Measurements from ENCODE around the gene VWA8. TPM values are rescaled to one million over a fixed set of nuclear protein-coding genes. Genes with fewer than 3 reads are reported as not detected.

The VWA8 gene
- total RNA-seq, 1 experiment from 2014 or later = 22.6 TPM

DNA sequence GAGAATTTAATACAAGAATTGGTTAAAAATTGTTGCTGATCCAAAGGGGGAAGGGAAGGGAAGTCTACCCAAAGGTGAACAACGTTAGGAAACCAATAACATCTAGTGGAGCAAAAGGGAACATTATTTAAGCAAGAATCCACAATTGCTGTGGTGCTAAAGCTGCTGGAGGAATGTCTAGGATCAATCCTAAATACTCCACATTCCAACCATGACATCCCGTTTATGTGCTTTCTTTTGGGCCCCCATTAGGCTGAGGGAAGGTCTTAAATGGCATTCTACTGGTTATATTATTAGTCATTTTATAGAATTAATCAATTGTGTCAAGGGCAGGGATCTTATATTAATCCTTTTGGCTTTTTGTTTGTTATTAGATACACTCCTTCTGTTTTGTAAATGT is 39.9 kb upstream of the VWA8 start:
- RAD21 ChIA-PET (ENCODE audit: low non-redundant PET in 1 of 2, low total read pairs in 2 of 2, uncharacterized antibody in 2 of 2, unreplicated experiment in 2 of 2) = no interaction called here
- intact Hi-C loops (cut with micrococcal nuclease) = no loop called here
- H3K27me3 ChIP-seq (ENCODE audit: insufficient read depth, low read length) = no peaks in the 10 kb centered on the region
- H3K4me1 ChIP-seq (ENCODE audit: control insufficient read depth in 1 of 2, insufficient read depth in 2 of 2, low read length in 2 of 2) = no peaks in the 10 kb centered on the region
- no peaks in the 10 kb centered on the region for H3K79me2 ChIP-seq (ENCODE audit: insufficient read depth, low read length)
- H3K4me2 ChIP-seq (ENCODE audit: low read length) = no peak overlapping the region
- CTCF ChIA-PET = no interaction called here
- POLR2A ChIA-PET = no interaction called here
- H4K20me1 ChIP-seq (ENCODE audit: insufficient read depth) = no peaks in the 10 kb centered on the region
- H3K9ac ChIP-seq (ENCODE audit: low read length) = no peak overlapping the region
- BruUV-seq (replicated peaks) = no TSS peak
- no peak overlapping the region for H3K27ac ChIP-seq (ENCODE audit: low read depth, low read length)
- H3K36me3 ChIP-seq (ENCODE audit: control insufficient read depth in 1 of 2, insufficient read depth in 2 of 2, low read length in 2 of 2) = no peaks in the 10 kb centered on the region
- no peak for TF ChIP-seq ZFX (IDR thresholded peaks at IDR 0.05)
- TF ChIP-seq POLR2A (IDR thresholded peaks at IDR 0.05; ENCODE audit: borderline replicate concordance, extremely low read depth, insufficient read depth, insufficient read length) = no peak
- no peak for TF ChIP-seq ELF1 (IDR thresholded peaks at IDR 0.05; ENCODE audit: borderline replicate concordance, low read depth)
- no peak for TF ChIP-seq YY1 (IDR thresholded peaks at IDR 0.05; ENCODE audit: extremely low read depth, insufficient replicate concordance, low read depth, low read length)
- TF ChIP-seq TCF7L2 (IDR thresholded peaks at IDR 0.05; ENCODE audit: borderline replicate concordance, extremely low read depth, insufficient read depth, insufficient read length) = no peak
- no peak for TF ChIP-seq EZH2 (IDR thresholded peaks at IDR 0.05)
- TF ChIP-seq, protein P1, sequence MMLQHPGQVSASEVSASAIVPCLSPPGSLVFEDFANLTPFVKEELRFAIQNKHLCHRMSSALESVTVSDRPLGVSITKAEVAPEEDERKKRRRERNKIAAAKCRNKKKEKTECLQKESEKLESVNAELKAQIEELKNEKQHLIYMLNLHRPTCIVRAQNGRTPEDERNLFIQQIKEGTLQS (IDR thresholded peaks at IDR 0.05) = no peak
- no peak for TF ChIP-seq FOSL1 (IDR thresholded peaks at IDR 0.05; ENCODE audit: low read depth)
- TF ChIP-seq, protein P2, sequence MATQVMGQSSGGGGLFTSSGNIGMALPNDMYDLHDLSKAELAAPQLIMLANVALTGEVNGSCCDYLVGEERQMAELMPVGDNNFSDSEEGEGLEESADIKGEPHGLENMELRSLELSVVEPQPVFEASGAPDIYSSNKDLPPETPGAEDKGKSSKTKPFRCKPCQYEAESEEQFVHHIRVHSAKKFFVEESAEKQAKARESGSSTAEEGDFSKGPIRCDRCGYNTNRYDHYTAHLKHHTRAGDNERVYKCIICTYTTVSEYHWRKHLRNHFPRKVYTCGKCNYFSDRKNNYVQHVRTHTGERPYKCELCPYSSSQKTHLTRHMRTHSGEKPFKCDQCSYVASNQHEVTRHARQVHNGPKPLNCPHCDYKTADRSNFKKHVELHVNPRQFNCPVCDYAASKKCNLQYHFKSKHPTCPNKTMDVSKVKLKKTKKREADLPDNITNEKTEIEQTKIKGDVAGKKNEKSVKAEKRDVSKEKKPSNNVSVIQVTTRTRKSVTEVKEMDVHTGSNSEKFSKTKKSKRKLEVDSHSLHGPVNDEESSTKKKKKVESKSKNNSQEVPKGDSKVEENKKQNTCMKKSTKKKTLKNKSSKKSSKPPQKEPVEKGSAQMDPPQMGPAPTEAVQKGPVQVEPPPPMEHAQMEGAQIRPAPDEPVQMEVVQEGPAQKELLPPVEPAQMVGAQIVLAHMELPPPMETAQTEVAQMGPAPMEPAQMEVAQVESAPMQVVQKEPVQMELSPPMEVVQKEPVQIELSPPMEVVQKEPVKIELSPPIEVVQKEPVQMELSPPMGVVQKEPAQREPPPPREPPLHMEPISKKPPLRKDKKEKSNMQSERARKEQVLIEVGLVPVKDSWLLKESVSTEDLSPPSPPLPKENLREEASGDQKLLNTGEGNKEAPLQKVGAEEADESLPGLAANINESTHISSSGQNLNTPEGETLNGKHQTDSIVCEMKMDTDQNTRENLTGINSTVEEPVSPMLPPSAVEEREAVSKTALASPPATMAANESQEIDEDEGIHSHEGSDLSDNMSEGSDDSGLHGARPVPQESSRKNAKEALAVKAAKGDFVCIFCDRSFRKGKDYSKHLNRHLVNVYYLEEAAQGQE (IDR thresholded peaks at IDR 0.05; ENCODE audit: low read depth) = no peak
- no peak for TF ChIP-seq ZNF274 (IDR thresholded peaks at IDR 0.05; ENCODE audit: low read depth, low read length)
- no peak for TF ChIP-seq SP1 (IDR thresholded peaks at IDR 0.05; ENCODE audit: low read depth)
- TF ChIP-seq, protein P3, sequence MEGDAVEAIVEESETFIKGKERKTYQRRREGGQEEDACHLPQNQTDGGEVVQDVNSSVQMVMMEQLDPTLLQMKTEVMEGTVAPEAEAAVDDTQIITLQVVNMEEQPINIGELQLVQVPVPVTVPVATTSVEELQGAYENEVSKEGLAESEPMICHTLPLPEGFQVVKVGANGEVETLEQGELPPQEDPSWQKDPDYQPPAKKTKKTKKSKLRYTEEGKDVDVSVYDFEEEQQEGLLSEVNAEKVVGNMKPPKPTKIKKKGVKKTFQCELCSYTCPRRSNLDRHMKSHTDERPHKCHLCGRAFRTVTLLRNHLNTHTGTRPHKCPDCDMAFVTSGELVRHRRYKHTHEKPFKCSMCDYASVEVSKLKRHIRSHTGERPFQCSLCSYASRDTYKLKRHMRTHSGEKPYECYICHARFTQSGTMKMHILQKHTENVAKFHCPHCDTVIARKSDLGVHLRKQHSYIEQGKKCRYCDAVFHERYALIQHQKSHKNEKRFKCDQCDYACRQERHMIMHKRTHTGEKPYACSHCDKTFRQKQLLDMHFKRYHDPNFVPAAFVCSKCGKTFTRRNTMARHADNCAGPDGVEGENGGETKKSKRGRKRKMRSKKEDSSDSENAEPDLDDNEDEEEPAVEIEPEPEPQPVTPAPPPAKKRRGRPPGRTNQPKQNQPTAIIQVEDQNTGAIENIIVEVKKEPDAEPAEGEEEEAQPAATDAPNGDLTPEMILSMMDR (IDR thresholded peaks at IDR 0.05 in 2 of 3, conservative IDR thresholded peaks at IDR 0.05 in 1 of 3; ENCODE audit: borderline replicate concordance in 1 of 3, insufficient read depth in 1 of 3, low read depth in 2 of 3, low read length in 2 of 3) = no peak
- no peak for TF ChIP-seq RAD21 (IDR thresholded peaks at IDR 0.05; ENCODE audit: low read depth)
- no peak for TF ChIP-seq CBX3 (IDR thresholded peaks at IDR 0.05; ENCODE audit: low read depth)
- TF ChIP-seq, protein P4, sequence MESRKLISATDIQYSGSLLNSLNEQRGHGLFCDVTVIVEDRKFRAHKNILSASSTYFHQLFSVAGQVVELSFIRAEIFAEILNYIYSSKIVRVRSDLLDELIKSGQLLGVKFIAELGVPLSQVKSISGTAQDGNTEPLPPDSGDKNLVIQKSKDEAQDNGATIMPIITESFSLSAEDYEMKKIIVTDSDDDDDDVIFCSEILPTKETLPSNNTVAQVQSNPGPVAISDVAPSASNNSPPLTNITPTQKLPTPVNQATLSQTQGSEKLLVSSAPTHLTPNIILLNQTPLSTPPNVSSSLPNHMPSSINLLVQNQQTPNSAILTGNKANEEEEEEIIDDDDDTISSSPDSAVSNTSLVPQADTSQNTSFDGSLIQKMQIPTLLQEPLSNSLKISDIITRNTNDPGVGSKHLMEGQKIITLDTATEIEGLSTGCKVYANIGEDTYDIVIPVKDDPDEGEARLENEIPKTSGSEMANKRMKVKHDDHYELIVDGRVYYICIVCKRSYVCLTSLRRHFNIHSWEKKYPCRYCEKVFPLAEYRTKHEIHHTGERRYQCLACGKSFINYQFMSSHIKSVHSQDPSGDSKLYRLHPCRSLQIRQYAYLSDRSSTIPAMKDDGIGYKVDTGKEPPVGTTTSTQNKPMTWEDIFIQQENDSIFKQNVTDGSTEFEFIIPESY (IDR thresholded peaks at IDR 0.05; ENCODE audit: extremely low read depth, insufficient replicate concordance, low read length) = no peak
- H3K9me3 ChIP-seq (ENCODE audit: control insufficient read depth in 1 of 2, insufficient read depth in 1 of 2, low read depth in 1 of 2, low read length in 2 of 2) = no peaks in the 10 kb centered on the region
- ATAC-seq = no peak
- no peak for DNase-seq (ENCODE audit: low read depth, low spot score)
- no peak overlapping the region for H2AFZ ChIP-seq (ENCODE audit: low read depth, low read length, poor library complexity, severe bottlenecking)
- H3K4me3 ChIP-seq (replicated peaks in 1 of 2; ENCODE audit: low read depth in 1 of 2, low read length in 2 of 2) = no peak overlapping the region
- H3K9me2 ChIP-seq (ENCODE audit: insufficient read depth) = no peaks in the 10 kb centered on the region

All from HCT116 (cell line).